GM12878 (cell line): ENCODE results near the gene CAMTA1. TPM values are rescaled to one million over a fixed set of nuclear protein-coding genes. Genes with fewer than 3 reads are reported as not detected.

Experiments used
- ATAC-seq: fragments of 200-7000 bp; cut with Tn5 transposase; 3 replicates; pipeline ENCODE4 v1.9.1; 2020; ENCODE audit warnings: mild to moderate bottlenecking, moderate library complexity
- BruUV-seq: library from RNA; stranded (reverse); fragments of 400-500 nt; replicated peaks from 2 replicates; lab custom pipeline; 2021; lab: Mats Ljungman, UMichigan
- CTCF ChIA-PET: fragments of 300-600 bp; sonication (Branson Sonifier 250); formaldehyde crosslinking; extraction: SDS; loops from one replicate; lab custom pipeline; 2021; ENCODE audit warnings: inconsistent platforms; lab: Yijun Ruan, JAX
- POLR2A ChIA-PET: fragments of 350-600 bp; formaldehyde crosslinking; extraction: SDS; loops from one replicate; lab custom pipeline; 2021; ENCODE audit warnings: inconsistent platforms; lab: Charles Lee
- RAD21 ChIA-PET: fragments of 300-600 bp; sonication (Branson Sonifier 250); formaldehyde crosslinking; loops from one replicate; lab custom pipeline; 2023; ENCODE audit warnings: antibody characterized with exemption; ENCODE audit not compliant: unreplicated experiment; lab: Charles Lee
- SMC1A ChIA-PET: fragments of 300-600 bp; sonication (Branson Sonifier 250); formaldehyde crosslinking; loops from one replicate; lab custom pipeline; 2023; ENCODE audit not compliant: unreplicated experiment, uncharacterized antibody; lab: Charles Lee
- DNase-seq: peaks from one replicate; pipeline ENCODE4 v3.0.0-alpha.2; 2011; ENCODE audit warnings: low read depth, low spot score
- FAIRE-seq: peaks from 3 replicates; lab custom pipeline; 2011; peaks lifted over from hg19 to GRCh38; lab: Jason Lieb, UNC
- H2AFZ ChIP-seq: 2 replicates; pipeline ENCODE4 v1.6.0; 2011; ENCODE audit warnings: low read depth, low read length, control low read depth; ENCODE audit not compliant: control insufficient read depth
- H3K27ac ChIP-seq: 2 replicates; pipeline ENCODE4 v1.5.1; 2011; ENCODE audit warnings: control low read depth; ENCODE audit not compliant: control insufficient read depth, insufficient read depth
- H3K27me3 ChIP-seq, 2 experiments: replicated peaks in 1 of 2; 2 replicates each; pipeline versions ENCODE4 v1.6.0 to v1.6.1; 2011; ENCODE audit warnings: low read length in 1 of 2; ENCODE audit not compliant: control insufficient read depth in 2 of 2, insufficient read depth in 2 of 2
- H3K36me3 ChIP-seq, 2 experiments: 2 replicates each; pipeline ENCODE4 v1.5.1; 2011; ENCODE audit warnings: low read length in 1 of 2; ENCODE audit not compliant: control insufficient read depth in 2 of 2, insufficient read depth in 2 of 2
- H3K4me1 ChIP-seq: 2 replicates; pipeline ENCODE4 v1.6.1; 2011; ENCODE audit warnings: mild to moderate bottlenecking, low read length, moderate library complexity, mixed read lengths; ENCODE audit not compliant: control insufficient read depth, insufficient read depth
- H3K4me2 ChIP-seq: 2 replicates; pipeline ENCODE4 v1.6.0; 2011; ENCODE audit warnings: control low read depth; ENCODE audit not compliant: control insufficient read depth, insufficient read depth
- H3K4me3 ChIP-seq: fragments of 200-600 bp; sonication (generic); 2 replicates; pipeline ENCODE4 v1.5.1; 2016
- H3K79me2 ChIP-seq: 2 replicates; pipeline ENCODE4 v1.6.0; 2011; ENCODE audit warnings: low read length; ENCODE audit not compliant: control insufficient read depth, insufficient read depth
- H3K9ac ChIP-seq: 2 replicates; pipeline ENCODE4 v1.8.0; 2011; ENCODE audit warnings: low read length, control low read depth, mixed read lengths; ENCODE audit not compliant: control insufficient read depth, insufficient read depth
- H3K9me3 ChIP-seq: replicated peaks from 3 replicates; pipeline ENCODE4 v1.5.1; 2011; ENCODE audit warnings: mild to moderate bottlenecking, low read length; ENCODE audit not compliant: control insufficient read depth, insufficient read depth
- H4K20me1 ChIP-seq: 2 replicates; pipeline ENCODE4 v1.6.0; 2011; ENCODE audit not compliant: control insufficient read depth, insufficient read depth
- ETV6 ChIP-seq, 2 experiments: fragments of 450-650 bp in 1 of 2; IDR thresholded peaks in 1 of 2; conservative IDR thresholded peaks in 1 of 2; 2 replicates each; pipeline ENCODE4 v1.6.1; 2014; ENCODE audit warnings: antibody characterized with exemption in 1 of 2, borderline replicate concordance in 1 of 2, low read depth in 1 of 2, mild to moderate bottlenecking in 1 of 2, moderate library complexity in 1 of 2
- MAX ChIP-seq: IDR thresholded peaks from 2 replicates; pipeline ENCODE4 v1.6.1; 2012; ENCODE audit warnings: low read depth, low read length, improper control_type of control experiment
- PBX3 ChIP-seq: IDR thresholded peaks from 2 replicates; pipeline ENCODE4 v1.6.1; 2011; ENCODE audit warnings: mild to moderate bottlenecking, low read depth, low read length, moderate library complexity; ENCODE audit not compliant: insufficient replicate concordance
- PKNOX1 ChIP-seq: fragments of 450-650 bp; IDR thresholded peaks from 2 replicates; pipeline ENCODE4 v1.6.1; 2016; ENCODE audit warnings: mild to moderate bottlenecking
- ZZZ3 ChIP-seq: IDR thresholded peaks from 2 replicates; pipeline ENCODE4 v1.6.1; 2011; ENCODE audit warnings: low read depth; ENCODE audit not compliant: control insufficient read depth, insufficient read length
- WGBS: methylation state at CpG from one replicate; pipeline ENCODE4 v1.1.6; 2016; ENCODE audit warnings: low lambda C conversion rate; ENCODE audit not compliant: insufficient replicate concordance, insufficient coverage; ENCODE audit errors: missing lambda C conversion rate; 5-methylcytosine and 5-hydroxymethylcytosine counted together
- in situ Hi-C: fragments of 300-500 bp; cut with MboI; formaldehyde crosslinking; loops from 9 replicates; pipeline ENCODE4 v1.14.3; 2018; ENCODE audit warnings: mixed read lengths
- intact Hi-C: fragments of 100-400 bp; cut with micrococcal nuclease; formaldehyde crosslinking; loops from one replicate; pipeline ENCODE4 v1.14.2; 2022; ENCODE audit not compliant: unreplicated experiment
- polyA plus RNA-seq, 11 experiments: library from polyadenylated mRNA; depleted of rRNA in 4 of 11; unstranded in 6 of 11; stranded (reverse) in 5 of 11; fragments of >200 nt; fragmentation: Nextera tagmentation in 4 of 11; fragmentation: Illumina TruSeq in 1 of 11; extraction: Ambion mirVana in 4 of 11; extraction: Trizol in 1 of 11; gene quantifications; 1 replicate in 1 of 11; 2 replicates in 10 of 11; pipeline versions ENCODE4 v1.2.1 to v1.2.3, GENCODE V29; 2011 to 2016; ENCODE audit warnings: inconsistent platforms in 2 of 11, missing spikeins in 2 of 11, low read depth in 1 of 11
- total RNA-seq, 4 experiments: library from RNA; depleted of rRNA in 3 of 4; stranded (reverse); fragments of >200 nt in 3 of 4; fragmentation: Illumina TruSeq in 1 of 4; extraction: Trizol in 1 of 4; gene quantifications; 2 replicates each; pipeline versions ENCODE4 v1.2.1 to v1.2.3, GENCODE V29; 2013 to 2021

The CAMTA1 gene
- total and polyA plus RNA-seq, 10 of the 15 experiments (the other 5 are each of a cell fraction or from before 2014, with no cell fraction given) = 37.7 to 148 (median 76.4) TPM

- TF ChIP-seq PKNOX1 (no peak), PBX3 (no peak)
These were observed 24.0 kb upstream of the CAMTA1 start (continued) for GRCh38 chr1:6761196-6761737.

- no TSS peak for BruUV-seq
- Histone ChIP-seq H3K36me3 (no peaks in the 10 kb centered on the region), H3K79me2 (no peaks in the 10 kb centered on the region), H3K9ac (no peak overlapping the region), H2AFZ (no peak overlapping the region), H4K20me1 (no peaks in the 10 kb centered on the region), H3K27me3 (no peaks in the 10 kb centered on the region), H3K9me3 (no peaks in the 10 kb centered on the region), H3K4me1 (no peaks in the 10 kb centered on the region), H3K4me2 (no peak overlapping the region), H3K27ac (no peak overlapping the region), H3K4me3 (no peak overlapping the region)
- ATAC-seq = no peak
- in situ Hi-C loops (no loop called here), intact Hi-C loops (no loop called here)
- ChIA-PET SMC1A (interaction anchor here (0.9 kb wide), 1 partner anchor 40 kb away, joined by 3 read pairs; no protein-coding TSS in a partner anchor), POLR2A (no interaction called here), CTCF (interaction anchor here (1.6 kb wide), 1 partner anchor 34 kb away, joined by 3 read pairs; no protein-coding TSS in a partner anchor), RAD21 (no interaction called here)
- DNase-seq = no peak
- no peak for FAIRE-seq
- WGBS = 71% methylated on average over 6 of the region's 6 CpGs
- TF ChIP-seq MAX (no peak), ETV6 (conservative IDR thresholded peaks at IDR 0.05 in 1 of 2, IDR thresholded peaks at IDR 0.05 in 1 of 2; ENCODE audit: borderline replicate concordance in 1 of 2, low read depth in 1 of 2) (no peak), ZZZ3 (no peak)
These were observed 23.2 kb upstream of the CAMTA1 start for GRCh38 chr1:6762060-6762459.
